ENCODE measurements around the gene MS4A15. TPM values are rescaled to one million over a fixed set of nuclear protein-coding genes. Genes with fewer than 3 reads are reported as not detected.
A peak's percentile ranks its signal among the peaks of the same experiment; 100 is the strongest.
"Not testable (repeated sequence)": the region's sequence is repeated elsewhere in the genome, so short reads cannot be mapped to it uniquely, and the experiment has no call there.

Gene MS4A15
- total RNA-seq, 1 donor from 2014 or later: not detected

DNA sequence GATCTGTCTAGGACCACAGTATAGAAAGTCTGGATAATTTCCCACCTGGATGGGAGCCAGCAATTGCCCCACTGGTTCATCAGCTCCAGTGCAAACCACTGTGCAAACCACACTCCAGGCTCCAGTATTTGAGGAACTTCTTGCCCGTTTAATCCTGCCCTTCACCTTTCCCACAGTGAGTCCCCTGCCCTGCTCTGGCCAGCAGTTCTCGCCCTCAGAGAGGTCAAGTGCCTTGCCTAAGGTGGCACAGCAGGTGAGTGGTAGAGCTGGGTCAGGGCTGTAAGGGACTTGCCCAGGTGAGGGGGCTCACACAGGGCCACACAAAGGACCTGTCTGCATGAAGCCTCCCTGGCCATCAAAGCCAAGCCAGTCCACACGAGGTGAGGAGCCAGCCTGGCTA, 52.6 kb downstream of the MS4A15 start:
- DNase-seq: no peak

DNA sequence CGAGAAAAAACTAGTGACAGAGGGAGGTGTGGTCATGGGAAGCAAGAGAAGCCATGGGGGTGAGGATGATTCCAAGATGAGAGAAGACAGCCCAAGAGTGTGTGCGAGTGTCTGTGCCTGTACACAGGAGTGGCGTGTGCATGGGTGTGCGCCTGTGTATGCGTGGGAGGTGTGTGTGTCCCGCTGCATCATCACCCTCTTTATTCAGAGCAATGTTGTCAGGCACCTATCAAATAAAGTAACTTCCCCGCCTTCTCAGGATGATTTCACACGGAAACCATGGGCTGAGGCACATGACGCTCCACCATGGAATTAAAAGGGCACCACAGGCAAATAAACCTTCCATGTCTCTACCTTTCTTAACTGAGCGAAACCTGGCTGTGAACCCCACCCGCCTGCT, 53.0 kb downstream of the MS4A15 start:
- DNase-seq: peak; percentile 5

DNA sequence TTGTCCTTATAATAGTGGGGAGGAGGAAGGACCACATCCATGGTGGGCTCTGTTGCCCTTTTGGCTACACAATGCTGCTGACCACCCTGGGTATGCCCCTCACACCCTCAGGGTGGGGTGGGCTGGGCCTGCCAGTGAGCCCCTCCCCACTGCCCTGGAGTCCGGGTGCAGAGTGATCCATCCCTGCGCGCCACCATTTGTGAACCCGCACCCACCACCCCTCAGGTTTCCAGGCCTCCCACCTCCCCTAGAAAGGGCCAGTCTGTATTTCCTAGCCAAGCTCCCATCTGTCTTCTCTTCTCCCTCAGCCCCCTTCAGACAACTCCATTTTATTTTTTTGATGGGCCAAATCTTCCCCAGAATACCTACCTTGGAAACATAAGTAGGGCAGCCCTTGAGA, 53.5 kb downstream of the MS4A15 start:
- DNase-seq: no peak

DNA sequence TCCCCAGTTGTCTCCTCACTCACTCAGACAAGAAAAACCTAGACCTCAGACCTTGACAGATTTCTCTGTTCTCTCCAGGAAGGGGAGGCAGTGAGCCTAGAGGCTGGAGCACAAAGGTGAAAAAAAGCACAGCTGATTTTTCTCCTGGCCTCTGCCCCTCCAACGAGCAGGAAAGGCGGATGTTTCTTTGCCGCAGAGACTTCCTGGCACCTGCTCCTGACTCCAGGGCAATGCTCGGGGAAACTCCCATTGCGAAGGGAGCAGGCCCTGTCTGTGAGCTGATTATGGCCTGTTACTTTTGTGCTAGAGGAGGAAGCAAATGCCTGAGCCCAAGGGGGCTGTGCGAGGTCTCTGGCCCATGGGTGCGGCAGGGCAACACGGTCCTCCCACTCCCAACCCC, 53.9 kb downstream of the MS4A15 start:
- no peak for DNase-seq

DNA sequence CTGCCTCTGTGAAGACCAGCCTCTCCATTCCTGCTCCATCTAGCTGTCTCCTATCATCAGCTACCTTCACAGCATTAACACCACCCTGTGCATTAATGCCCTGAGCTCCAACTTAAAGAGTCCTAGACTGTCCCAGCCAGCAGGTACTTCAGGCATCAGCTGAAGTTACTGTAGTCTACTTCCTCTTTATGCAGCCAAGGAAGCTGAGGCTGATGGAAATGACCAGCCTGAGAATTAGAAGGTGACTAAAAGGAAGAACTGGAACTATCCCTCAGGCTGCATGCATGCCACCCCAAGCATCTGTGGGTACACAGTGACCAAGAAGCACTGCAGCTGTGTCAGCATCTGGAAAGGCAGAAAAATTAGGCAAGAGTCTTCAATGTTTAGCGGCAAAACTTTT, 56.7 kb downstream of the MS4A15 start:
- DNase-seq: no peak

DNA sequence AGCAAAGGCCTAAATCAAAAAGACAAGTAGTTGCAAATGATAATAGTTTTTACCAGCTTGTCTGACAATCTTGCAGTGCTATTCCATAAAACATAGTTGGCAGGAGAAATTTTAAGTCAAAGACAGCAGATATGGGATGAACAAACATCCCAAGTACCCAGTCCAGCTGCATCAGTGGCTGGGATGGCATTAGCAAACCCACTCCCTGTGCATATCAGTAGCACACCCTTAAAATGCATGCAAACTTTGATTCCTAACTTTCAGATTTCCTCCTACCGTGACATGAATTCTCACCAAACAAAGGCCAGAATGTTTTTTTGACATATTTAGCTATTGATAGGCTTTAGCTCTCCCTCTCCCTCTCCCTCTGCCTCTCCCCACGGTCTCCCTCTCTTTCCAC, 57.4 kb downstream of the MS4A15 start:
- DNase-seq: no peak

DNA sequence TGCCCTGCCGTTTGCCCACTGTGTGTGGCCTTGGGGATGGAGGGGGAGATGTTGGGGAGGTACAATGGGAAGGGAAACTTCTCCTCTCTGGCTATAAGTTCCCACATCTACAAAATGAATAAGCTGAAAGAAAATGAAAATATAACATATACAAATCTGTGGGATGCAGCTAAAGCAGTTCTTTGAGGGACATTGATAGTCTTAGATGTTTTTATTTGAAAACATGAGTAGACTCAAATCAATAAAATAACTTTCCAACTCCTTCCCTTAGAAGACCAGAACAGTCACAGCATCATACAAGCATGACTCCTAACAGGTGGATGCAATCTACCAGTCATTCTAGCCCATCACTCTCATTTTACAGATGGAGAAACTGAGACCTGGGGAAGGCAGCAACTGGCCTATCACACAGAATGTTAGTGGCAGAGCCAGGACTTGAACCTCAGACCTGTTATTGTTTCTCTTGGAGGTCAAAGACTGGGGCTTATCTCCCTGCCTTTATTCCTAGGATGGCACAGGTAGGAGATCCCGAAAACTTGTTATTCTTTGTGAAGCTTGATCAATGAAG, 60.0 kb downstream of the MS4A15 start:
- DNase-seq: no peak

DNA sequence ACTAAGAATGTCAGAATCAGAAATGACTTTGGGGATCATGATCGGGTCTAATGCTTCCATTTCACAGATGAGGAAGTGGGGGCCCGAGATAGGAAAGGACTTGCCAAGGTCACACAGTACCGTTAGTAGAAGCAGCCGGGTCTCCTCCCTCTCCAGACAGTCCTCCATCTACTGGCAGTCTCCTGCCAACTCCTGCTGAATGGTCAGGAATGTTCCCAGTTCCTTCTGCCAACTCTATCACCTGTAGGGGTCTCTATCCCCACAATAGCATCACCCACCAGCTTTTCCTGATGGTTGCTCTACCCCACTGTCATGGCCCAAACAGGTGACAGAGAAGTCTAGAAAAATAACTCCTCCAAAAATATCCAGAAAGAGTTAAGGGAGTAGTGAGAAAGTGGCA, 61.4 kb downstream of the MS4A15 start:
- no peak for DNase-seq

DNA sequence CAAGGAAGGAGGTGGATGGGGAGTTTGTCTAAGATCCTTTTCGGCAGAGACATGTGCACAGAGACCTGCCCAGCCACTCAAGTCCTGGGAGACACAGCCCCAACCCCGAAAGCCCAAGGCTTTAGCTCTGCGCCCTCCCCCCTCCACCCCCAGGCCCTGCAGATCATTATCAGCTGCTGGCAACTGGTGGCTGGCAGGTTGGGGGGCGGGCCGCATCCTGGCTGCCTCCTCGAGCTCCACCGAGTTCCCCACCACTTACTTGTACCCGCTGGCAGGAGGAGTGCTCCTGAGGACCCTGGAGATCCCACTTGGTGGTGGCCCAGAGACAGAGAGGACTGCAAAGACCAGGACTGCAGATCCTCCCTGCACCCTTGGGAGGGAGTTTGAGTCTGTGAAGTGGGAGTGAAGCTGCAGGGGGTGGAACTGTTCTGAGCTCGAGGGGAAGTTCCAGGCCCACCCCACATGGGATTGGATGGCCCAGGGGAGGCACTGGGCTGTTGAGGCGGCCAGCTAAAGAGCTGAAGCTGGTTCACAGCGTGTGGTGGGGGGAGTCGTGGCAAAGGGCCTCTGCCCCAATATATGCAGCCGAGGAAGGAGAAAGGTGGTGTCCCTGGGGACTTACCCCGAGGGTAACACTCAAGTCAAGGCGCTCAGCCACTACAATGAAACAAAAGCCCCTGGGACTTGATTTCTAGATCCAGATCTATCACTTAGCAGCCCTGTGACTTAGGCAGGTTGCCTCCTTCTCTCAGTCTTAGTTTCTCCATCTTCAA, 65.3 kb downstream of the MS4A15 start:
- DNase-seq: no peak

DNA sequence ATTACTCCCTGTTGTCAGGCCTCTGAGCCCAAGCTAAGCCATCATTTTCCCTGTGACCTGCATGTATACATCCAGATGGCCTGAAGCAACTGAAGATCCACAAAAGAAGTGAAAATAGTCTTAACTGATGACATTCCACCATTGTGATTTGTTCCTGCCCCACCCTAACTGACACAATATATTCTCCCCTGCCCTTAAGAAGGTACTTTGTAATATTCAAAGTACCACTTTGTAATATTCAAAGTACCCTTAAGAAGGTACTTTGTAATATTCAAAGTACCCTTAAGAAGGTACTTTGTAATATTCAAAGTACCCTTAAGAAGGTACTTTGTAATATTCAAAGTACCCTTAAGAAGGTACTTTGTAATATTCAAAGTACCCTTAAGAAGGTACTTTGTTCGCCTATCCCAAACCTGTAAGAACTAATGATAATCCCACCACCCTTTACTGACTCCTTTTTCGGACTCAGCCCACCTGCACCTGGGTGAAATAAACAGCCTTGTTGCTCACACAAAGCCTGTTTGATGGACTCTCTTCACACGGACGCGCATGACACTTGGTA, 67.2 kb downstream of the MS4A15 start:
- DNase-seq: not testable (repeated sequence)

DNA sequence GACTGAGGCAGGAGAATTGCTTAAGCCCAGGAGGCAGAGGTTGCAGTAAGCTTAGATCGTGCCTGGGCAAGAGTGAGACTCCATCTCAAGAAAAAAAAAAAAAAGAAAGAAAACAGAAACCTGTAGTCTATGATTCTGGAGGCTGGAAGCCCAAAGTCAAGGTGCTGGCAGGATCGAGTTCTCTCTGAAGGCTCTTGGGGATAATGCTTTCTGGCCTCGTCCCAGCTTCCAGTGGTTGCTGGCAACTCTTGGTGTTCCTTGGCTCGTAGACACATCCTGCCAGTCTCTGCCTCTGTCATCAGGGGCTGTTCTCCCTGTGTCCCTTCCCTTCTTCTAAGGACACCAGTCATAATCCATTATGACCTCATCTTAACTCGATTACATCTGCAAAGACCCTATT, 68.5 kb downstream of the MS4A15 start:
- DNase-seq: no peak

DNA sequence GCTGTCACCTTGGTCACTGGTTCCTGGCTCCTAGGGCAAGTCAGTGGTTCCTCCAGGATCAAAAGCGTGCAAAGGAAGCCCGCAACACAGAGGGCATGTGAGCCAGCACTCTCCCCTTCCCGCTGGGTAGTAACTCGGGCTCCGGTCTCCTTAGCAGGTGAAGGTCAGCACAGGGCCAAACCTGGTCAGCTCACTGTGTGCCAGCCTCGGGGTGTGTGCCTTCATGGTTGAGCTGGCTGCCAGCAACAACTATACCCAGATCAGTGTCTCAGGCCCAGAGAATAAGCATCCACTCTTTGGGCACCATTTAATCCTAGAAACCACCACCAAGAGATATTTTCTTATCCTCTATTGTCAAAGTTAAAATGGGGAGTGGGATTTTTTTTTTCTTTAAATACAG, 69.1 kb downstream of the MS4A15 start:
- DNase-seq: no peak

Other genes starting within 250 kb of the MS4A15 start
- not detected for gene MS4A13, start 241.5 kb upstream of the MS4A15 start, total RNA-seq
- gene MS4A8, start 57.3 kb upstream of the MS4A15 start, total RNA-seq: not detected
- not detected for gene MS4A18, start 32.1 kb upstream of the MS4A15 start, total RNA-seq
- gene MS4A10, start 28.5 kb downstream of the MS4A15 start, total RNA-seq: not detected
- gene CCDC86, start 85.2 kb downstream of the MS4A15 start, total RNA-seq: 2.5 TPM
- 1.6 TPM for gene PTGDR2, start 99.1 kb downstream of the MS4A15 start, total RNA-seq
- gene ZP1, start 110.7 kb downstream of the MS4A15 start, total RNA-seq: not detected
- 42.3 TPM for gene PRPF19, start 149.7 kb downstream of the MS4A15 start, total RNA-seq
- 8.3 TPM for gene TMEM109, start 157.3 kb downstream of the MS4A15 start, total RNA-seq
- 104 TPM for gene TMEM132A, start 167.6 kb downstream of the MS4A15 start, total RNA-seq
- 5.8 TPM for gene SLC15A3, start 195.3 kb downstream of the MS4A15 start, total RNA-seq
- gene CD6, start 214.8 kb downstream of the MS4A15 start, total RNA-seq: 0.16 TPM